PFSK-1 (cell line): ENCODE results near the gene CACNB2.

ENCODE experiments used
- FOXP2 ChIP-seq: optimal IDR thresholded peaks from 2 replicates; pipeline ENCODE3; 2011; ENCODE audit warnings: borderline replicate concordance, control low read depth, inconsistent platforms; ENCODE audit not compliant: insufficient read depth; ENCODE audit errors: extremely low read length, extremely low read depth
- POLR2AphosphoS5 ChIP-seq: IDR thresholded peaks from 2 replicates; pipeline ENCODE4 v1.6.1; 2012; ENCODE audit warnings: low read depth, mild to moderate bottlenecking, control low read depth, low read length, moderate library complexity
- SIN3A ChIP-seq: IDR thresholded peaks from 2 replicates; pipeline ENCODE4 v1.6.1; 2012; ENCODE audit warnings: mild to moderate bottlenecking, low read length, moderate library complexity, borderline replicate concordance; ENCODE audit not compliant: insufficient read depth
- TAF1 ChIP-seq: IDR thresholded peaks from 2 replicates; pipeline ENCODE4 v1.6.1; 2012; ENCODE audit warnings: low read length, control low read depth, borderline replicate concordance; ENCODE audit not compliant: insufficient read depth
- TF ChIP-seq, protein P1 (sequence below), 2 experiments: IDR thresholded peaks; 2 replicates each; pipeline versions ENCODE4 v1.6.1 to v1.8.0; 2011 to 2012; ENCODE audit warnings: low read depth in 2 of 2, low read length in 2 of 2, control low read depth in 1 of 2, inconsistent platforms in 1 of 2, mild to moderate bottlenecking in 1 of 2, moderate library complexity in 1 of 2; ENCODE audit not compliant: insufficient read depth in 1 of 2

CACNB2 gene

DNA sequence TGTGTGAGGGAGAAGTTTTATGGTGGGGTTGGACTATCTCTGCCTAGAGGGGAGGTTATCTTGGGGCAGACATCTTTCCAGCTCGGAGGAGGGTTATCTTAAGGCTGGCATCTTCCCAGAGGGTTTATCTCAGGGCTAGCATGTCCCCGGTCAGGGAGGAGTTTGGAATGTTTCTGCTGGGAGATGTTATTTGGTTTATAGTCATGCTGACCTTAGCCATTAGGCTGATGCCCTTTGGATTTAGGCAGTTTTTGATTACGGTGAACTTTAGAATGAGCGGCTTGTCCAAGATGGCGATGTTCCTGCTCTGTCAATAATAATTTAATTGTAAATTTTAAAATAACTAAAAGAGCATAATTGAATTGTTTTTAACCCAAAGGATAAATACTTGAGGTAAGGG, 236.4 kb downstream of the CACNB2 start:
- TF ChIP-seq TAF1 (no peak), SIN3A (no peak), POLR2AphosphoS5 (no peak), FOXP2 (no peak)
- TF ChIP-seq, protein P1, sequence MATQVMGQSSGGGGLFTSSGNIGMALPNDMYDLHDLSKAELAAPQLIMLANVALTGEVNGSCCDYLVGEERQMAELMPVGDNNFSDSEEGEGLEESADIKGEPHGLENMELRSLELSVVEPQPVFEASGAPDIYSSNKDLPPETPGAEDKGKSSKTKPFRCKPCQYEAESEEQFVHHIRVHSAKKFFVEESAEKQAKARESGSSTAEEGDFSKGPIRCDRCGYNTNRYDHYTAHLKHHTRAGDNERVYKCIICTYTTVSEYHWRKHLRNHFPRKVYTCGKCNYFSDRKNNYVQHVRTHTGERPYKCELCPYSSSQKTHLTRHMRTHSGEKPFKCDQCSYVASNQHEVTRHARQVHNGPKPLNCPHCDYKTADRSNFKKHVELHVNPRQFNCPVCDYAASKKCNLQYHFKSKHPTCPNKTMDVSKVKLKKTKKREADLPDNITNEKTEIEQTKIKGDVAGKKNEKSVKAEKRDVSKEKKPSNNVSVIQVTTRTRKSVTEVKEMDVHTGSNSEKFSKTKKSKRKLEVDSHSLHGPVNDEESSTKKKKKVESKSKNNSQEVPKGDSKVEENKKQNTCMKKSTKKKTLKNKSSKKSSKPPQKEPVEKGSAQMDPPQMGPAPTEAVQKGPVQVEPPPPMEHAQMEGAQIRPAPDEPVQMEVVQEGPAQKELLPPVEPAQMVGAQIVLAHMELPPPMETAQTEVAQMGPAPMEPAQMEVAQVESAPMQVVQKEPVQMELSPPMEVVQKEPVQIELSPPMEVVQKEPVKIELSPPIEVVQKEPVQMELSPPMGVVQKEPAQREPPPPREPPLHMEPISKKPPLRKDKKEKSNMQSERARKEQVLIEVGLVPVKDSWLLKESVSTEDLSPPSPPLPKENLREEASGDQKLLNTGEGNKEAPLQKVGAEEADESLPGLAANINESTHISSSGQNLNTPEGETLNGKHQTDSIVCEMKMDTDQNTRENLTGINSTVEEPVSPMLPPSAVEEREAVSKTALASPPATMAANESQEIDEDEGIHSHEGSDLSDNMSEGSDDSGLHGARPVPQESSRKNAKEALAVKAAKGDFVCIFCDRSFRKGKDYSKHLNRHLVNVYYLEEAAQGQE (IDR thresholded peaks at IDR 0.05; ENCODE audit: insufficient read depth in 1 of 2, low read depth in 2 of 2, low read length in 2 of 2) = no peak

DNA sequence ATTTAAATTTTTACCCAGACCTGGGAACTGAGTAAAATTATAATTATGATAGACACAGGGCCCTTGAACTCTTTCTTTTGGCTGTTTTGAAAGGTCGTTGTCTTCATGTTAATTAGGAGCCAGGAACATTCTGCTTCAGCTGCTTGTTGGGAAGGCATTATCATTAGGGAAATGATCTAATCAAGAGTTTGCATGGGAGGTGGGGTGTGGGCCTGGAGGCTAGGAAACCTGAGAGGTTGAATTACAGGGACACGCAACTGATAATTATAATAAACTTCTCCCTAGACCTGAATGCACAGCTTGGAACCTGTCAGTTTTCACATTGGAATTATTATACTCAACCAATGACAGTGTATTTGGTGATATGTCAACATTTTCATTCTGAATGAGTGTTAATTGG, 237.7 kb downstream of the CACNB2 start:
- no peak for TF ChIP-seq POLR2AphosphoS5
- no peak for TF ChIP-seq SIN3A
- TF ChIP-seq FOXP2 = no peak
- TF ChIP-seq TAF1 = no peak
- TF ChIP-seq, protein P1 (IDR thresholded peaks at IDR 0.05; ENCODE audit: insufficient read depth in 1 of 2, low read depth in 2 of 2, low read length in 2 of 2) = no peak

DNA sequence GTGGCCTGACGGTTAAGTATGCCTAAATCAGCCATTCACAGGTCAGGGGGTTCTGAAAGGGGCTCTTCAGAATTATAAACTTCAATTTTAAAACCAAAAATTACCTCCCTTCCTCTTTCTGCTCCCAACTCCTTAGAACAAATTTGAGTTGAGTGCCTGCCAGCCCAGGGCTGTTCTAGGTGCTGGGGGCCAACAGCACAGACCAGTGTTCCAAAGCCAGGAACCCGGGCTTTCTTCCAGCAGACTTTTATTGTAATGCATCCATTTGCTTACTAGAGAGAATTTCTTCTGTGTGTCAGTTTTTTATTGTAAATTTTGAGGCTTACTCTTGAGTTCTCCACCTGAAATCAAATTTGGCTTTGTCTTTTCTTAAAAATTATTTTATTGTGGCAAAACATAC, 238.5 kb downstream of the CACNB2 start:
- TF ChIP-seq POLR2AphosphoS5 (no peak), TAF1 (no peak), FOXP2 (no peak), SIN3A (no peak)
- TF ChIP-seq, protein P1 (IDR thresholded peaks at IDR 0.05; ENCODE audit: insufficient read depth in 1 of 2, low read depth in 2 of 2, low read length in 2 of 2) = no peak

DNA sequence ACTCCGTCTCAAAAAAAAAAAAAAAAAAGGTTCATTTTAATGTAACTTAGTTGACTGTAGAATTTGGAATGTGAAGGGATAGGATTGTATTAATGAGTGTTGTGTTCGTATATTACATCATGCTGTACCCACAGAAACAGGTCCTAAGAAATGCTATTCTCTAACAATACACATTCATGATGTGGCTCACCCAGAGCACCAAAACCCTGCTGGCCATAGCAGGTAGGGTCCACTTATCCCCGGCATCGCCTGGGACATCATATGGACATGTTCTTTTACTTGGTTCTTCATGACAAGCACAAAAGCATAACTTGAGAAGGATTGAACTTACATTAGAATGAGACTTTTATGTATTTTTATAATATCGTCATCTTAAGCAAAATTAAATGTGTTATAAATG, 241.5 kb downstream of the CACNB2 start:
- no peak for TF ChIP-seq TAF1
- no peak for TF ChIP-seq FOXP2
- TF ChIP-seq POLR2AphosphoS5 = no peak

DNA sequence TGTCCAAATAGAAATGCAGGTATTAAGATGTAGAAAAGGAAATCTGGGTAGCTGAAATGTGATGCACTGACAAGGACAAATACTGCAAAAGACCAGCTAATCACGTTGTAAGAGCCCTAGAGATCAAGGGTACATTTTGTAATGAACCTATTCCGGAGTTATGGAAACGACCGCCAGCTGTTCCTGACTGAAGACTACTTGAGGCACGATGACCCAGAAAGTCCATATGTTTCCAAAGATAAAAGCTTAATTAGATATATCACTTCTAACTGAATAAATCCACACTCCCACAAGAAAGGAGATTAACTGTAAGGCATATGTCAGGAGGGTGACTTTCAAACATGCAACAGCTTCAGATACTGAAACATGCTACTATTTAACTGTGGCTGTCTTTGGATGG, 257.7 kb downstream of the CACNB2 start:
- no peak for TF ChIP-seq SIN3A
- no peak for TF ChIP-seq FOXP2
- TF ChIP-seq, protein P1 (IDR thresholded peaks at IDR 0.05; ENCODE audit: insufficient read depth in 1 of 2, low read depth in 2 of 2, low read length in 2 of 2) = no peak
- TF ChIP-seq POLR2AphosphoS5 = no peak
- no peak for TF ChIP-seq TAF1
